GM12878 (cell line): Measurements from ENCODE around the gene SRRM2. TPM values are rescaled to one million over a fixed set of nuclear protein-coding genes. Genes with fewer than 3 reads are reported as not detected.

Source experiments
- CUX1 ChIP-seq: IDR thresholded peaks from 2 replicates; pipeline ENCODE4 v1.6.1; 2012; ENCODE audit warnings: improper control_type of control experiment, low read depth, low read length; ENCODE audit not compliant: insufficient replicate concordance
- FOXM1 ChIP-seq: IDR thresholded peaks from 2 replicates; pipeline ENCODE4 v1.6.1; 2012; ENCODE audit warnings: low read depth, mild to moderate bottlenecking, inconsistent platforms, low read length, moderate library complexity
- GATAD2B ChIP-seq: fragments of 450-650 bp; conservative IDR thresholded peaks from 2 replicates; pipeline ENCODE4 v1.6.1; 2017; ENCODE audit warnings: low read depth, mild to moderate bottlenecking, moderate library complexity
- IKZF1 ChIP-seq: fragments of 450-650 bp; conservative IDR thresholded peaks from 2 replicates; pipeline ENCODE4 v1.6.1; 2017; ENCODE audit warnings: antibody characterized with exemption, mild to moderate bottlenecking
- IRF3 ChIP-seq: fragments of 450-650 bp; IDR thresholded peaks from 2 replicates; pipeline ENCODE4 v1.6.1; 2014; ENCODE audit warnings: mild to moderate bottlenecking
- NFIC ChIP-seq: IDR thresholded peaks from 2 replicates; pipeline ENCODE4 v1.6.1; 2012; ENCODE audit warnings: low read depth, mild to moderate bottlenecking, inconsistent platforms, low read length, moderate library complexity
- NFYB ChIP-seq: IDR thresholded peaks from 2 replicates; pipeline ENCODE4 v1.6.1; 2011; ENCODE audit warnings: low read depth, mild to moderate bottlenecking, low read length, improper control_type of control experiment, moderate library complexity; ENCODE audit not compliant: insufficient read depth
- NKRF ChIP-seq: fragments of 450-650 bp; conservative IDR thresholded peaks from 2 replicates; pipeline ENCODE4 v1.6.1; 2017; ENCODE audit warnings: mild to moderate bottlenecking, moderate library complexity
- RELB ChIP-seq: fragments of 450-650 bp; IDR thresholded peaks from 2 replicates; pipeline ENCODE4 v1.6.1; 2017; ENCODE audit warnings: low read depth, mild to moderate bottlenecking, moderate library complexity
- SP1 ChIP-seq: IDR thresholded peaks from one replicate; pipeline ENCODE4 v1.6.1; 2011; ENCODE audit warnings: low read depth, low read length
- SRF ChIP-seq, 2 experiments: IDR thresholded peaks; 2 replicates each; pipeline ENCODE4 v1.6.1; 2011; ENCODE audit warnings: low read depth in 2 of 2, low read length in 2 of 2, mild to moderate bottlenecking in 1 of 2, moderate library complexity in 1 of 2
- WRNIP1 ChIP-seq: IDR thresholded peaks from 2 replicates; pipeline ENCODE4 v1.6.1; 2011; ENCODE audit warnings: low read depth, low read length, improper control_type of control experiment, borderline replicate concordance
- YBX1 ChIP-seq: fragments of 450-650 bp; IDR thresholded peaks from 2 replicates; pipeline ENCODE4 v1.6.1; 2016; ENCODE audit warnings: antibody characterized with exemption
- ZNF592 ChIP-seq: fragments of 450-650 bp; IDR thresholded peaks from 2 replicates; pipeline ENCODE4 v1.6.1; 2017; ENCODE audit warnings: mild to moderate bottlenecking, moderate library complexity
- ZSCAN29 ChIP-seq: fragments of 450-650 bp; IDR thresholded peaks from 2 replicates; pipeline ENCODE4 v1.6.1; 2017; ENCODE audit warnings: mild to moderate bottlenecking, moderate library complexity
- polyA plus RNA-seq, 11 experiments: library from polyadenylated mRNA; depleted of rRNA in 4 of 11; unstranded in 6 of 11; stranded (reverse) in 5 of 11; fragments of >200 nt; fragmentation: Nextera tagmentation in 4 of 11; fragmentation: Illumina TruSeq in 1 of 11; extraction: Ambion mirVana in 4 of 11; extraction: Trizol in 1 of 11; gene quantifications; 1 replicate in 1 of 11; 2 replicates in 10 of 11; pipeline versions ENCODE4 v1.2.1 to v1.2.3, GENCODE V29; 2011 to 2016; ENCODE audit warnings: inconsistent platforms in 2 of 11, missing spikeins in 2 of 11, low read depth in 1 of 11
- total RNA-seq, 4 experiments: library from RNA; depleted of rRNA in 3 of 4; stranded (reverse); fragments of >200 nt in 3 of 4; fragmentation: Illumina TruSeq in 1 of 4; extraction: Trizol in 1 of 4; gene quantifications; 2 replicates each; pipeline versions ENCODE4 v1.2.1 to v1.2.3, GENCODE V29; 2013 to 2021

The SRRM2 gene
- total and polyA plus RNA-seq, 10 of the 15 experiments (the other 5 are each of a cell fraction or from before 2014, with no cell fraction given): 30.1 to 502 (median 196) TPM

GRCh38 chr16:2777231-2777902 is 24.9 kb downstream of the SRRM2 start, which contains the start of gene ELOB (continued):
- no peak for TF ChIP-seq NKRF
- TF ChIP-seq IKZF1: peak; percentile 80
- no peak for TF ChIP-seq FOXM1
- TF ChIP-seq IRF3: no peak
- TF ChIP-seq RELB: peak; percentile 93
- no peak for TF ChIP-seq YBX1
- TF ChIP-seq CUX1: no peak
- no peak; the same call in 1 of the 2 replicates for TF ChIP-seq ZNF592
- no peak for TF ChIP-seq SP1
- TF ChIP-seq NFIC: no peak
- TF ChIP-seq ZSCAN29: no peak
- TF ChIP-seq NFYB: no peak
- TF ChIP-seq SRF (IDR thresholded peaks at IDR 0.05; ENCODE audit: low read depth in 2 of 2, low read length in 2 of 2): 0 out of 4 replicates have a peak, but pooled peaks of 1 of the 2 experiments have one; percentile 27
- no peak for TF ChIP-seq WRNIP1
- peak; percentile 66 for TF ChIP-seq GATAD2B
